Testis (tissue), 2 donors: ENCODE results near the gene GGT1.
"Not testable (repeated sequence)": the region's sequence is repeated elsewhere in the genome, so short reads cannot be mapped to it uniquely, and the experiment has no call there.

Experiments
- CTCF ChIP-seq, 3 experiments: fragments of 450-650 bp in 2 of 3; fragments of 200-600 bp in 1 of 3; sonication (generic) in 1 of 3; IDR thresholded peaks; one replicate each; pipeline ENCODE4 v1.5.1; 2016 to 2019; ENCODE audit warnings: antibody characterized with exemption in 3 of 3, mild to moderate bottlenecking in 2 of 3, moderate library complexity in 1 of 3
- POLR2A ChIP-seq: fragments of 450-650 bp; IDR thresholded peaks from one replicate; pipeline ENCODE4 v1.6.1; 2017; ENCODE audit warnings: antibody characterized with exemption, mild to moderate bottlenecking, moderate library complexity

- TF ChIP-seq POLR2A; CTCF (IDR thresholded peaks at IDR 0.05): not testable (repeated sequence)
Measured at GRCh38 chr22:24606340-24606739, 3.3 kb downstream of the GGT1 start.
